Stimulated activated CD4-positive, alpha-beta T cell treated with anti-CD3 and anti-CD28 coated beads, TNF-alpha, amount 100 ng/mL, for 1 hour (primary cell): ENCODE data around the gene REEP2.
"Not testable (repeated sequence)": the region's sequence is repeated elsewhere in the genome, so short reads cannot be mapped to it uniquely, and the experiment has no call there.

Source experiments
- DNase-seq, 3 donors: peaks; one replicate each; pipeline ENCODE4 v3.0.0-alpha.2; 2020; ENCODE audit warnings: low read depth in 3 of 3, low spot score in 1 of 3

REEP2 gene

GRCh38 chr5:138438724-138439476 is at the start of gene REEP2:
Gene REEP2, plus strand, starts transcription at chr5:138439057. Its CDS starts 152 bp downstream, at chr5:138439209.
- DNase-seq, result peak in 1 of 3 donors; percentile 55

GRCh38 chr5:138389332-138389731 is 49.5 kb upstream of the REEP2 start:
- DNase-seq, result no peak

GRCh38 chr5:138389911-138390310 is 48.9 kb upstream of the REEP2 start:
- not testable (repeated sequence) for DNase-seq

- DNase-seq, result no peak
Measured at GRCh38 chr5:138391859-138392386, 46.9 kb upstream of the REEP2 start.

GRCh38 chr5:138402640-138403039 is 36.2 kb upstream of the REEP2 start:
- no peak for DNase-seq

- no peak for DNase-seq
Measured at GRCh38 chr5:138408023-138408422, 30.8 kb upstream of the REEP2 start.

GRCh38 chr5:138410996-138411640 is 27.7 kb upstream of the REEP2 start:
- DNase-seq, result peak in 1 of 3 donors; percentile 8

GRCh38 chr5:138418444-138418843 is 20.4 kb upstream of the REEP2 start:
- no peak for DNase-seq

GRCh38 chr5:138425079-138425478 is 13.8 kb upstream of the REEP2 start:
- DNase-seq, result no peak

GRCh38 chr5:138435943-138436342 is 2.9 kb upstream of the REEP2 start:
- no peak for DNase-seq

GRCh38 chr5:138438003-138438723 is 694 bp upstream of the REEP2 start:
- DNase-seq, result no peak

- no peak for DNase-seq
Measured at GRCh38 chr5:138439477-138440158, 761 bp downstream of the REEP2 start.

- no peak for DNase-seq
Measured at GRCh38 chr5:138440159-138441073, 1.6 kb downstream of the REEP2 start.

GRCh38 chr5:138441221-138441620 is 2.4 kb downstream of the REEP2 start:
- no peak for DNase-seq

GRCh38 chr5:138444078-138444773 is 5.4 kb downstream of the REEP2 start:
- DNase-seq, result no peak

- no peak for DNase-seq
Measured at GRCh38 chr5:138444774-138445546, 6.1 kb downstream of the REEP2 start.

- no peak for DNase-seq
Measured at GRCh38 chr5:138445547-138446271, 6.9 kb downstream of the REEP2 start.

- no peak for DNase-seq
Measured at GRCh38 chr5:138448070-138448469, 9.2 kb downstream of the REEP2 start.
